Measurements from ENCODE around the gene TMEM95.
A peak's percentile ranks its signal among the peaks of the same experiment; 100 is the strongest.

The TMEM95 gene

GRCh38 chr17:7379134-7379533, 24.2 kb downstream of the TMEM95 start:
- no peak for ATAC-seq
- TF ChIP-seq PATZ1 (CRISPR knock-in tag; IDR thresholded peaks at IDR 0.05; ENCODE audit: borderline replicate concordance) (no peak), ZFP30 (CRISPR knock-in tag; IDR thresholded peaks at IDR 0.05) (peak; percentile 98), ISL1 (CRISPR knock-in tag; IDR thresholded peaks at IDR 0.05) (no peak), BACH2 (CRISPR knock-in tag; IDR thresholded peaks at IDR 0.05; ENCODE audit: borderline replicate concordance) (no peak)

GRCh38 chr17:7380321-7380720, 25.4 kb downstream of the TMEM95 start:
- no peak for ATAC-seq
- TF ChIP-seq ESRRG (CRISPR knock-in tag; IDR thresholded peaks at IDR 0.05): no peak
- no peak for TF ChIP-seq CSRNP3 (CRISPR knock-in tag; IDR thresholded peaks at IDR 0.05)
- no peak for TF ChIP-seq SNAI2 (CRISPR knock-in tag; IDR thresholded peaks at IDR 0.05)
- TF ChIP-seq ZNF565 (CRISPR knock-in tag; conservative IDR thresholded peaks at IDR 0.05; ENCODE audit: low read depth): no peak
- TF ChIP-seq GLIS3 (CRISPR knock-in tag; IDR thresholded peaks at IDR 0.05): no peak
- no peak for TF ChIP-seq ZNF70 (CRISPR knock-in tag; IDR thresholded peaks at IDR 0.05)
- no peak for TF ChIP-seq TSHZ2 (CRISPR knock-in tag; IDR thresholded peaks at IDR 0.05)

GRCh38 chr17:7380855-7381683, 26.1 kb downstream of the TMEM95 start, which contains the start of gene TNK1:
TNK1 (plus strand) TSS chr17:7381089; CDS start chr17:7382927, 1,838 bp downstream.
- peak; percentile 12; the same call in 2 of the 3 replicates for ATAC-seq
- no peak for TF ChIP-seq ZFP30 (CRISPR knock-in tag; IDR thresholded peaks at IDR 0.05)
- TF ChIP-seq CREB5 (CRISPR knock-in tag; IDR thresholded peaks at IDR 0.05; ENCODE audit: low read depth): no peak
- TF ChIP-seq CSDC2 (CRISPR knock-in tag; IDR thresholded peaks at IDR 0.05): no peak
- TF ChIP-seq TCF4 (CRISPR knock-in tag; IDR thresholded peaks at IDR 0.05; ENCODE audit: borderline replicate concordance): no peak
- TF ChIP-seq ARNTL (CRISPR knock-in tag; IDR thresholded peaks at IDR 0.05; ENCODE audit: borderline replicate concordance, low read depth): no peak
- no peak for TF ChIP-seq ZNF8 (CRISPR knock-in tag; IDR thresholded peaks at IDR 0.05)
- TF ChIP-seq PPARA (CRISPR knock-in tag; IDR thresholded peaks at IDR 0.05; ENCODE audit: borderline replicate concordance): no peak
- TF ChIP-seq ZNF70 (CRISPR knock-in tag; IDR thresholded peaks at IDR 0.05): no peak

GRCh38 chr17:7382901-7383300, 27.9 kb downstream of the TMEM95 start:
- ATAC-seq: peak; percentile 2; the same call in 1 of the 3 replicates
- TF ChIP-seq ARNTL (CRISPR knock-in tag; IDR thresholded peaks at IDR 0.05; ENCODE audit: borderline replicate concordance, low read depth) (no peak), OSR1 (CRISPR knock-in tag; IDR thresholded peaks at IDR 0.05) (no peak), CSDC2 (CRISPR knock-in tag; IDR thresholded peaks at IDR 0.05) (no peak), ZFP3 (CRISPR knock-in tag; IDR thresholded peaks at IDR 0.05) (no peak), ISL1 (CRISPR knock-in tag; IDR thresholded peaks at IDR 0.05) (no peak), ZC3H10 (CRISPR knock-in tag; IDR thresholded peaks at IDR 0.05) (no peak), BACH2 (CRISPR knock-in tag; IDR thresholded peaks at IDR 0.05; ENCODE audit: borderline replicate concordance) (no peak), TSHZ2 (CRISPR knock-in tag; IDR thresholded peaks at IDR 0.05) (no peak), CSRNP3 (CRISPR knock-in tag; IDR thresholded peaks at IDR 0.05) (no peak), ESRRG (CRISPR knock-in tag; IDR thresholded peaks at IDR 0.05) (no peak), GLIS3 (CRISPR knock-in tag; IDR thresholded peaks at IDR 0.05) (no peak), PPARA (CRISPR knock-in tag; IDR thresholded peaks at IDR 0.05; ENCODE audit: borderline replicate concordance) (no peak), SNAI2 (CRISPR knock-in tag; IDR thresholded peaks at IDR 0.05) (no peak), RARB (CRISPR knock-in tag; IDR thresholded peaks at IDR 0.05) (no peak), TOX (CRISPR knock-in tag; IDR thresholded peaks at IDR 0.05; ENCODE audit: borderline replicate concordance) (no peak), ZNF565 (CRISPR knock-in tag; conservative IDR thresholded peaks at IDR 0.05; ENCODE audit: low read depth) (no peak)
